Activated CD4-positive, alpha-beta memory T cell treated with anti-CD3 and anti-CD28 coated beads, Interleukin-2, amount 10 ng/mL, durations not matched to agents 7 days and 5 days (primary cell): Measurements from ENCODE around the gene RGS9. TPM values are rescaled to one million over a fixed set of nuclear protein-coding genes. Genes with fewer than 3 reads are reported as not detected.

Experiments used
- CTCF ChIA-PET: fragments of 350-600 bp; sonication (Branson Sonifier 250); formaldehyde crosslinking; loops from one replicate; lab custom pipeline; 2021; ENCODE audit warnings: antibody characterized with exemption, inconsistent platforms; lab: Charles Lee
- POLR2A ChIA-PET: fragments of 350-600 bp; sonication (Branson Sonifier 250); formaldehyde crosslinking; loops from one replicate; lab custom pipeline; 2021; ENCODE audit warnings: antibody characterized with exemption; lab: Charles Lee
- DNase-seq: peaks from one replicate; pipeline ENCODE4 v3.0.0-alpha.2; 2020
- H3K27ac Mint-ChIP-seq: one replicate; pipeline ENCODE4 v1.8.0; 2021; ENCODE audit warnings: mild to moderate bottlenecking, mixed read lengths
- H3K27me3 Mint-ChIP-seq: one replicate; pipeline ENCODE4 v1.8.0; 2021; ENCODE audit warnings: mixed read lengths
- H3K36me3 Mint-ChIP-seq: one replicate; pipeline ENCODE4 v1.8.0; 2021; ENCODE audit warnings: low read depth, mixed read lengths
- H3K4me1 Mint-ChIP-seq: one replicate; pipeline ENCODE4 v1.8.0; 2021; ENCODE audit warnings: mixed read lengths
- H3K4me3 Mint-ChIP-seq: one replicate; pipeline ENCODE4 v1.8.0; 2021; ENCODE audit warnings: mild to moderate bottlenecking, mixed read lengths
- H3K9me3 Mint-ChIP-seq: one replicate; pipeline ENCODE4 v1.8.0; 2021; ENCODE audit warnings: mixed read lengths
- total RNA-seq, 2 experiments: library from RNA; stranded (reverse); gene quantifications; one replicate each; pipeline ENCODE4 v1.2.3, GENCODE V29; 2021

The RGS9 gene
- total RNA-seq, 2 experiments from 2014 or later, result 30.4 to 31.2 TPM

DNA sequence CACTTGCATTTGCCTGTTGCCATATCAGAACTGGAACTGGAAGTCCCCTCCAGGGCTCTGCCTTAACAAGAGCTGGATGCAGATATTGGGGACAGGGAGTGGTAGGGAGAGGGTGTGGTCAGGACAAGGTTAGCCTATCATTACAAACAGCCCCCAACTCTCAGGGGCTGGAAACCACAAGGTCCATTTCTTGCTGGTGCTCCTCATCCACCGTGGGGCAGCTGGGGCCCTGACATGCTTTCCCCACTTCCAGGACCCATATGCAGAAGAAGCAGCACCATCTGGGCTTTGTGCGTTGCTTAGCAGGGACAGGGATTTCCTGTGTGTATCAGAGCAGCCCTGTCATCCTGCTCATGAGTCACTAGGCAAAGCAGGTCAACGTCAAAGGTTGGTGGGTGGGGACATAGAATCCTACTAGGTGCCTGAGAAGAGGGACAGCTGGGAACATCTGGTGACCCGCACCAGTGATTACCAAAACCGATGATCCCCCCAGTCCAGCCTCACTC lies 26.9 kb downstream of the RGS9 start:
- Mint-ChIP-seq H3K4me1 (peaks cover 27% of the 10 kb centered on the region), H3K36me3 (peaks cover 61% of the 10 kb centered on the region), H3K4me3 (no peak overlapping the region), H3K27ac (peak overlapping the region; percentile 48), H3K9me3 (no peaks in the 10 kb centered on the region), H3K27me3 (no peaks in the 10 kb centered on the region)
- DNase-seq, result peak; percentile 77
- ChIA-PET POLR2A (interaction anchor here (0.5 to 3.6 kb wide), 6 partner anchors 9 to 189 kb away, joined by 3 to 38 read pairs (median 4); partner anchors contain the start of gene RGS9), CTCF (interaction anchor here (1.0 to 2.6 kb wide), 6 partner anchors 10 to 64 kb away, joined by 3 to 11 read pairs (median 6); partner anchors contain the start of gene RGS9)

DNA sequence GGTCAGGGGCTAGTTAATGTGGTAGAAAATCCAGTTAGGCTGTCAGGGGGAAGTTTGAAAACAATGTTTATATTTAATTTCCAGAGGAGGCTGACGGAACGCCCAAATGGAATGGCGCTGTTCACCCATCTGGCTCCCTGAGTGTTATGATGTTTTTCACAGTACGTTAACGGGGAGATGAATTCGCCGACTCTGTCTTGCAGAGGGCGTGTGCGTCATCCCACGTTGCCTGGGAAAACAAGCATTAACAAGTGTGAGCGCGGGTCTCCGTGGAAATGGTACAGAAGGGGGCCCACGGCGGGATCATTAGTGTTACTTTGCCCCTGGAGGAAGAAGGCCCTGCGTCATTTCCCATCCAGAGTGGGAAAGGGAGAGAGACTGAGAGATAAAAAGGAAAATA lies 29.6 kb downstream of the RGS9 start:
- Mint-ChIP-seq H3K27me3 (no peaks in the 10 kb centered on the region), H3K27ac (no peak overlapping the region), H3K9me3 (no peaks in the 10 kb centered on the region), H3K4me3 (no peak overlapping the region), H3K4me1 (peaks cover 39% of the 10 kb centered on the region), H3K36me3 (peaks cover 72% of the 10 kb centered on the region)
- CTCF ChIA-PET, result no interaction called here
- DNase-seq, result no peak
- POLR2A ChIA-PET, result interaction anchor here (3.6 kb wide), 1 partner anchor 13 kb away, joined by 38 read pairs; no protein-coding TSS in a partner anchor

DNA sequence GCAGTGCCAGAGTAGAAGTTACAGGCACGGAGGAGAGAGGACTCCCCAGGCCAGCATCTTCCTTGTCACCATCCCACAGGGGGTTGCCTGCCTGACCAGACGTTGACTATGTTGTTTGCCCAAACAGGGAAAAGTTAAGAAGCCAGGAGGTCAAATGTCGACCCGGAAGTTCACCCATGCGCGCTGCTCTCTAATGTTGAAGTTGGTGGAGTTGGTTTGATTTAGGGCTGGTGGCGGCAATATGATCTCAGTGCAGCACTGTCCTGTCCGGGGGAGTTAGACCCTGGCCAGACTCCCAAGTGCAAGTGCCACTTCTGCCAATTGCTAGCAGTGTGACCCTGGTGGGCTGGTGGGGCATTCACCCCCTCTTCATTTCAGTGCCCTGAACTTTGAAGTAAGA lies 30.4 kb downstream of the RGS9 start:
- CTCF ChIA-PET, result no interaction called here

GRCh38 chr17:65169691-65170090 lies 32.5 kb downstream of the RGS9 start:
- Mint-ChIP-seq H3K4me3 (no peak overlapping the region), H3K27me3 (no peaks in the 10 kb centered on the region), H3K36me3 (peaks cover 71% of the 10 kb centered on the region), H3K4me1 (peaks cover 27% of the 10 kb centered on the region), H3K9me3 (no peaks in the 10 kb centered on the region), H3K27ac (peak overlapping the region; percentile 14)
- ChIA-PET POLR2A (interaction anchor here (1.5 kb wide), 1 partner anchor 10 kb away, joined by 4 read pairs; no protein-coding TSS in a partner anchor), CTCF (interaction anchor here (0.6 kb wide), 1 partner anchor 58 kb away, joined by 3 read pairs; no protein-coding TSS in a partner anchor)
- DNase-seq, result no peak

More for the DNA sequence above, 30.4 kb downstream of the RGS9 start:
- DNase-seq, result no peak
- POLR2A ChIA-PET, result no interaction called here
- Mint-ChIP-seq H3K36me3 (peaks cover 76% of the 10 kb centered on the region), H3K9me3 (no peaks in the 10 kb centered on the region), H3K27me3 (no peaks in the 10 kb centered on the region), H3K4me1 (peaks cover 44% of the 10 kb centered on the region), H3K4me3 (no peak overlapping the region), H3K27ac (no peak overlapping the region)

- Mint-ChIP-seq H3K36me3 (peaks cover 61% of the 10 kb centered on the region), H3K27ac (no peak overlapping the region), H3K27me3 (no peaks in the 10 kb centered on the region), H3K4me3 (no peak overlapping the region), H3K4me1 (peaks cover 18% of the 10 kb centered on the region), H3K9me3 (no peaks in the 10 kb centered on the region)
- ChIA-PET CTCF (interaction anchor here (3.1 kb wide), 1 partner anchor 11 kb away, joined by 21 read pairs; no protein-coding TSS in a partner anchor), POLR2A (interaction anchor here (3.6 kb wide), 1 partner anchor 33 kb away, joined by 34 read pairs; the partner anchor contains the start of gene RGS9)
- DNase-seq, result no peak
These were observed 33.7 kb downstream of the RGS9 start for GRCh38 chr17:65170839-65171238.

DNA sequence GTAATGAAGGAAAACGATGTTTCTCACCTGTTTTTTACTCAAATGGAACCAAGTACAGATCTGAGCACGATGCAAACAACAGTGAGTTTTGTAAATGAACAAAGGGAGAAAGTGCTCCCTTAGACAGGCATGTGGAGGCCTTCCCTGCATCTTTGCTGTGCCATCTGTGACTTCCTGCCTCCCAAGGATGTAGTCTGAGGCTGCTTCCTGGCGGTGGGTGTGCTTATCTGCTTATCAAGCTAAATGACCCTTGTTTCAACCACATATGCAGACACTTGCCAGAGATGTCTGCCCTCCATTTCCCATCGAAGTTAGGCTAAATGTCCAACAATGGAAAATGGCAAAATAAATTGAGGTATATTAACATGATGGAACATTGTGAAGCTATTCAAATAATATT lies 34.6 kb downstream of the RGS9 start:
- H3K27me3 Mint-ChIP-seq, result no peaks in the 10 kb centered on the region
- H3K4me3 Mint-ChIP-seq, result no peak overlapping the region
- peaks cover 27% of the 10 kb centered on the region for H3K4me1 Mint-ChIP-seq
- CTCF ChIA-PET, result interaction anchor here (1.4 to 3.1 kb wide), 3 partner anchors 10 to 71 kb away, joined by 4 to 22 read pairs (median 21); partner anchors contain the start of gene RGS9
- no peak for DNase-seq
- H3K27ac Mint-ChIP-seq, result peak overlapping the region; percentile 66
- peaks cover 58% of the 10 kb centered on the region for H3K36me3 Mint-ChIP-seq
- POLR2A ChIA-PET, result interaction anchor here (1.0 to 3.6 kb wide), 4 partner anchors 10 to 197 kb away, joined by 3 to 54 read pairs (median 19); partner anchors contain the start of gene RGS9
- peaks cover 3% of the 10 kb centered on the region for H3K9me3 Mint-ChIP-seq

DNA sequence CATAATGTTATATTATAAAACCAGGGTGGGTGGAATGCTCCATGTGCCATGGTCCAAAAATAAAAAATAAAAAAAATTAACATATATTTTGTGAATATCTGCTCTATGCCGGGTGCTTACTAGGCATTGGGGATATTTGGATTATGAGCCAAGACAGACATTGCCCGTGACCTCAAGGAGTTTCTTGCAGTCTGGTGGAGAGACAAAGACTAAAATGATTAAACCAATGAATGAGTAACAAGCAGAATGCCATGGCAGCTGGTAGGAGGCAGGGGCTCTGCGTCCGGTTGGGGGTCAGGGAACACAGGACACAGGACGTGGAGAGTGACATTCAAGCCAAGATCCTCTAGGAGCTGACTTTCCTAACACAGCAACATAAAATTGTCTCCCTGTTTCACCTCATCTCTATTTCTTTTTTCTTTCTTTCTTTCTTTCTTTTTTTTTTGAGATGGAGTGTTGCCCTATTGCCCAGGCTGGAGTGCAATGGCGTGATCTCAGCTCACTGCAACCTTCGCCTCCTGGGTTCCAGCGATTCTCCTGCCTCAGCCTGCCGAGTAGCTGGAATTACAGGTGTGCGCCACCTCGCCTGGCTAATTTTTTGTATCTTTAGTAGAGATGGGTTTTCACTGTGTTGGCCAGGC lies 35.4 kb downstream of the RGS9 start:
- H3K4me3 Mint-ChIP-seq, result no peak overlapping the region
- POLR2A ChIA-PET, result interaction anchor here (0.7 to 3.6 kb wide), 22 partner anchors 9 to 201 kb away, joined by 3 to 54 read pairs (median 7); partner anchors contain the start of genes GNA13 and RGS9
- DNase-seq, result no peak
- peaks cover 36% of the 10 kb centered on the region for H3K4me1 Mint-ChIP-seq
- no peaks in the 10 kb centered on the region for H3K27me3 Mint-ChIP-seq
- no peak overlapping the region for H3K27ac Mint-ChIP-seq
- peaks cover 8% of the 10 kb centered on the region for H3K9me3 Mint-ChIP-seq
- H3K36me3 Mint-ChIP-seq, result peaks cover 61% of the 10 kb centered on the region
- CTCF ChIA-PET, result interaction anchor here (0.7 to 3.1 kb wide), 14 partner anchors 10 to 253 kb away, joined by 3 to 22 read pairs (median 4); partner anchors contain the start of genes GNA13, LRRC37A3 and RGS9

DNA sequence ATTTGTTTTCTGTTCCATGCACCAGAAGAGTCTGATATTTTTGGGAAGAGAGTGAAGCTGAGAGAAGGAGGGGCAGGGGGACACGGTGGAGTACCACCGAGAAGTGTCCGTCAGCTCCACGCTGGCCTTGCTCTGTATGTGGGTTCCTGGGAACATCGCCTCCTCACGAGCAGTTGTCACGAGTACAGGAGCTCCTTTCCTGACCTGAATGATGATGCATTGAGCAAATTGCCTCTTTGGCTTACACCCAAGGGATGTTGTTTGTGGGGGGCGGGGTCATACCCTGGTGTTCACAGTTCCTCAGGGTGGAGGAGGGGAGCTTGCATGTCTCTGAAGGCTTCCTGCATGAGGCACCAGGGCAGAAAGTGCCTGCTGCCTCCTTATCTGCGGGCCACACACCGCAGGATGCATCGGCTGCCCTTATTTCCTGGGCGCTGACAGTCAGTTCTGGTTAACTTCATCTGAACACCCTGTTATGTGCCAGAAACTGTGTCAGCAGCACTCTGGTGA lies 36.2 kb downstream of the RGS9 start:
- peak; percentile 94 for DNase-seq
- H3K36me3 Mint-ChIP-seq, result peaks cover 58% of the 10 kb centered on the region
- ChIA-PET POLR2A (interaction anchor here (0.7 to 3.6 kb wide), 25 partner anchors 9 to 201 kb away, joined by 3 to 54 read pairs (median 7); partner anchors contain the start of genes GNA13 and RGS9), CTCF (interaction anchor here (0.7 to 3.1 kb wide), 13 partner anchors 9 to 254 kb away, joined by 3 to 22 read pairs (median 3); partner anchors contain the start of genes GNA13, LRRC37A3 and RGS9)
- H3K27me3 Mint-ChIP-seq, result no peaks in the 10 kb centered on the region
- no peak overlapping the region for H3K27ac Mint-ChIP-seq
- no peak overlapping the region for H3K4me3 Mint-ChIP-seq
- H3K4me1 Mint-ChIP-seq, result peaks cover 41% of the 10 kb centered on the region
- H3K9me3 Mint-ChIP-seq, result peaks cover 8% of the 10 kb centered on the region

DNA sequence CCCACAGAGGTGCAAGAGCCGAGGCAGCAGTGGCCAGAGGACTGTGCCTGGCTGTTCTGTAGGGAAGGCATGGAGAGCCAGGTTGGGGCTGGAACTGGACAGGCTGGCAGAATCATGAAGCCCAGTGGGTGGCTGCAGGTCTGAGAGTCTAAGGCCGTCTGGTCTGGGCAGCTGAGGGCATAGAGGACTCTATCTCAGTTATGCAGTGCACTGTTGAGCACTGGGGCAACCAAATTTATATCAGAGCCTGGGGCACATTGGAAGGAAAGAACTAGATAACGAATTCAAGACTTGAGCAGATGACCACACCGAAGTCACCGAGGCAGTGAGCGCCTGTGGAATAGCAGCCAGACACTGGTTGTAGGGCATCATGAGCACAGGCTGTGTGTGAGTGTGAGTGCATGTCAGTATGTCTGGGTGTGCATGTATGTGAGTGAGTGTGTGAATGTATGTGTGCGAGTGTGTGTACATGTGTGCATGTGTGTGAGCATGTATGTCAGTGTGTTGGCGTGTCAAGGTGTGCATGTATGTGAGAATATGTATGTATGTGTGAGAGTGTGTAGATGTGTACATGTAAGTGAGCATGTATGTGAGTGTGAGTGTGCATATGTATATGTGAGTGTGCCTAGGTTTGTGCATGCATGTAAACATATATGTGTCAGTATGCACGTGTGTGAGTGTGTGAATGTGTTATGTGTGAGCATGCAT lies 37.0 kb downstream of the RGS9 start:
- Mint-ChIP-seq H3K36me3 (peaks cover 59% of the 10 kb centered on the region), H3K9me3 (peaks cover 8% of the 10 kb centered on the region), H3K27me3 (no peaks in the 10 kb centered on the region), H3K4me3 (no peak overlapping the region), H3K27ac (no peak overlapping the region), H3K4me1 (peaks cover 48% of the 10 kb centered on the region)
- ChIA-PET CTCF (interaction anchor here (1.1 to 3.1 kb wide), 7 partner anchors 8 to 199 kb away, joined by 3 to 22 read pairs (median 4); partner anchors contain the start of gene RGS9), POLR2A (interaction anchor here (0.7 to 3.6 kb wide), 18 partner anchors 8 to 202 kb away, joined by 3 to 54 read pairs (median 8); partner anchors contain the start of genes GNA13 and RGS9)
- DNase-seq, result no peak

DNA sequence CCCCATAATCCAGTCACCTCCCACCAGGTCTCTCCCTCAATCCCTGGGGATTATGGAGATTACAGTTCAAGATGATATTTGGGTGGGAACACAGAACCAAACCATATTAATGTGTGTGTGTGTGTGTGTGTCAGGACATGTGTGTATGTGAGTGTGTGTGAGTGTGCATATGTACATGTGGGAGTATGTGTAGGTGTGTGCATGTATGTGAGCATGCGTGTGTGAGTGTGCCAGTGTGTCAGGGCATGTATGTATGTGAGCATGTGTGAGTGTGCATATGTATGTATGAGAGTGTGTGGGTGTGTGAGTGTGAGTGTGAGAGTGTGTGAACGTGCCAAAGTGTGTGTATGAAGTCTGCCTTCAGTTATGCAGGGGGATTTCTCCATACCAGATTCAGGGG lies 37.8 kb downstream of the RGS9 start:
- CTCF ChIA-PET, result no interaction called here
- Mint-ChIP-seq H3K27ac (no peak overlapping the region), H3K4me1 (peaks cover 54% of the 10 kb centered on the region), H3K36me3 (peaks cover 51% of the 10 kb centered on the region), H3K4me3 (no peak overlapping the region), H3K27me3 (no peaks in the 10 kb centered on the region), H3K9me3 (peaks cover 8% of the 10 kb centered on the region)
- DNase-seq, result no peak
- POLR2A ChIA-PET, result interaction anchor here (1.5 kb wide), 1 partner anchor 118 kb away, joined by 4 read pairs; the partner anchor contains the start of gene GNA13

DNA sequence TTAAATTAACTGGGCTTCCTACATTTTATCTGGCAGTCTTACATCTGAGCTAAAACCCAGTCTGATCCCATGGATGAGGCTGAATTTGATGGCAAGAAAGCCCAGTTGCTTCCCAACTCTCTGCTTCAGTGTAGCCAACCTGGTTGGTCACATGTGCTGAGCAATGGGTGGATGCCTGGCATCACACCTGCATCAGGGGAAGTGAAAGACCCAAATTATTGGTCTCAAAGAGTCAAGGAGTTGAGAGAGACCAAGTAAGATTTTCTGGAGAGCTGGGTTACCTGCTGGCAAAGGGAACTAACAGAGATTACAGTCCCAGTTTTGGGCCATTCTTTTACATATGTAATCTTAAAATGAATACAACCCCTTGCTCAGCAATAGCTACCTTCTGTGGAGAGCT lies 38.8 kb downstream of the RGS9 start:
- H3K27me3 Mint-ChIP-seq, result no peaks in the 10 kb centered on the region
- CTCF ChIA-PET, result interaction anchor here (0.9 kb wide), 1 partner anchor 75 kb away, joined by 4 read pairs; no protein-coding TSS in a partner anchor
- no peak overlapping the region for H3K4me3 Mint-ChIP-seq
- peak overlapping the region; percentile 24 for H3K27ac Mint-ChIP-seq
- H3K4me1 Mint-ChIP-seq, result peaks cover 63% of the 10 kb centered on the region
- H3K36me3 Mint-ChIP-seq, result peaks cover 46% of the 10 kb centered on the region
- H3K9me3 Mint-ChIP-seq, result peaks cover 8% of the 10 kb centered on the region
- no peak for DNase-seq
- POLR2A ChIA-PET, result interaction anchor here (1.1 to 1.5 kb wide), 2 partner anchors 11 to 119 kb away, joined by 3 to 4 read pairs; partner anchors contain the start of gene GNA13
